Astrocyte of the spinal cord (primary cell): ENCODE data around the gene IFNK.
A peak's percentile ranks its signal among the peaks of the same experiment; 100 is the strongest.

Source experiments
- DNase-seq: peaks from one replicate; pipeline ENCODE4 v3.0.0; 2011; ENCODE audit warnings: low read depth, low spot score
- H3K4me3 ChIP-seq: 2 replicates; pipeline ENCODE4 v1.5.1; 2011; ENCODE audit warnings: low read depth, mild to moderate bottlenecking, low read length, moderate library complexity
- CTCF ChIP-seq: IDR thresholded peaks from 2 replicates; pipeline ENCODE4 v1.5.1; 2012; ENCODE audit warnings: low read depth, mild to moderate bottlenecking, low read length, inconsistent platforms
- in situ Hi-C: cut with HindIII; loops from 2 replicates; pipeline ENCODE4 v1.10.0; 2017; ENCODE audit warnings: low sequenced_read_pairs

IFNK gene

GRCh38 chr9:27572918-27573633 is 49.0 kb downstream of the IFNK start, which contains the start of gene C9orf72:
TSS of gene C9orf72 (minus strand) at chr9:27573481. CDS start at chr9:27567120, 6,361 bp downstream.
- peak within 1 kb of the TSS; percentile 72 for H3K4me3 ChIP-seq
- in situ Hi-C loops, result no loop called here
- TF ChIP-seq CTCF, result no peak
- peak; percentile 63 for DNase-seq

- DNase-seq, result peak; percentile 99
Measured at GRCh38 chr9:27573634-27574590, 49.8 kb downstream of the IFNK start.

More at GRCh38 chr9:27573634-27574590, 49.8 kb downstream of the IFNK start:
- in situ Hi-C loops, result no loop called here
- peak overlapping the region; percentile 72 for H3K4me3 ChIP-seq
- no peak for TF ChIP-seq CTCF
